OCI-M2 (cell line): ENCODE results near the gene CDC40.
"Not testable (repeated sequence)": the region's sequence is repeated elsewhere in the genome, so short reads cannot be mapped to it uniquely, and the experiment has no call there.

Experiments used
- DNase-seq: peaks from one replicate; lab custom pipeline; 2025; ENCODE audit not compliant: unreplicated experiment; lab: John Stamatoyannopoulos, UW

The CDC40 gene

DNA sequence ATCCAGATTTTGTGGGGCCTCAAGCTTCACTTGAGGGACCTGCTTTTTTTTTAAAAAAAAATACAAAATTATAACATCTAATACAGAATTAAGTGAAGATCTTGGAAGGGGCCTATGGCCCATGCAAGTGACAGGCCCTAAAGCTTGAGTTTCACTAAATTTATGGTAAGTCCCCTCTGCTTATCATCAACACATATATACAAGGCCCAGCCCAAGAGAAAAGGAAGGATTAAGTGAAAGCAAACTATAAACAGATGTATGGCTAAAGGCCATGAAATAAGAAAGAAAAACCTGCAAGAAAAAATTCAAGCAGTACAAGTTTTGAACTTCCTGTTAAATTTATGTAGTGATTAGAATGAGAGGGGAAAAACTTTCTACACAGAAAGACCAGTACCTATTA lies 86.8 kb downstream of the CDC40 start:
- no peak for DNase-seq

- no peak for DNase-seq
Observed at GRCh38 chr6:110269623-110270022, 89.4 kb downstream of the CDC40 start.

GRCh38 chr6:110270165-110270564 lies 89.9 kb downstream of the CDC40 start:
- no peak for DNase-seq

DNA sequence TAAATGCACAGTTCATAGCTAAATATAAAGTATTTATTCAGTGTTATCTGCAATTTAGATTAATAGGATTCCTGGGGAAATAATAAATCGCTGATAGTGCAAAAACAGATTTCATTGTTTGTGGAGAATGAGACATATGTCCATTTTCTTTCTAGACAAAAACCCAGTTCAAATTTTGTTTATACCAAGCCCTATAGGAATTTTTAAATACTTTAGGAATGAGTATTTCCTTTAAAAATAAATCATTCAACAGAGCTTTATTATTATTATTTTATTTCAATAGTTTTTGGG lies 91.5 kb downstream of the CDC40 start:
- DNase-seq, result no peak

DNA sequence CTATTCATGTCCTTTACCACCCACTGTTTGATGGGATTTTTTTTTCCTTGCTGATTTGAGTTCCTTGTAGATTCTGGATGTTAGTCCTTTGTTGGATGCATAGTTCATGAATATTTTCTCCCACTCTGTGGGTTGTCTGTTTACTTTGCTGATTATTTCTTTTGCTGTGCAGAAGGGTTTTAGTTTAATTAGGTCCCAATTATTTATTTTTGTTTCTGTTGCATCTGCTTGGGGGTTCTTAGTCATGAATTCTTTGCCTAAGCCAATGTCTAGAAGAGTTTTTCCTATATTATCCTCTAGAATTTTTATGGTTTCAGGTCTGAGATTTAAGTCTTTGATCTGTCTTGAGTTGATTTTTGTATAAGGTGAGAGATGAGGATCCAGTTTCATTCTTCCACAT lies 92.6 kb downstream of the CDC40 start:
- DNase-seq, result not testable (repeated sequence)

- DNase-seq, result no peak
Observed at GRCh38 chr6:110277100-110277665, 97.0 kb downstream of the CDC40 start.
